ENCODE measurements around the gene NFIX.

Gene NFIX

GRCh38 chr19:13076787-13077186, 81.5 kb downstream of the NFIX start:
- no peaks in the 10 kb centered on the region for H3K36me3 ChIP-seq (ENCODE audit: control insufficient read depth, insufficient read depth, low read length)
- DNase-seq (ENCODE audit: extremely low read depth, insufficient read length): no peak
- no peak overlapping the region for H3K4me3 ChIP-seq (replicated peaks; ENCODE audit: low read depth, low read length)
- TF ChIP-seq, protein P1, sequence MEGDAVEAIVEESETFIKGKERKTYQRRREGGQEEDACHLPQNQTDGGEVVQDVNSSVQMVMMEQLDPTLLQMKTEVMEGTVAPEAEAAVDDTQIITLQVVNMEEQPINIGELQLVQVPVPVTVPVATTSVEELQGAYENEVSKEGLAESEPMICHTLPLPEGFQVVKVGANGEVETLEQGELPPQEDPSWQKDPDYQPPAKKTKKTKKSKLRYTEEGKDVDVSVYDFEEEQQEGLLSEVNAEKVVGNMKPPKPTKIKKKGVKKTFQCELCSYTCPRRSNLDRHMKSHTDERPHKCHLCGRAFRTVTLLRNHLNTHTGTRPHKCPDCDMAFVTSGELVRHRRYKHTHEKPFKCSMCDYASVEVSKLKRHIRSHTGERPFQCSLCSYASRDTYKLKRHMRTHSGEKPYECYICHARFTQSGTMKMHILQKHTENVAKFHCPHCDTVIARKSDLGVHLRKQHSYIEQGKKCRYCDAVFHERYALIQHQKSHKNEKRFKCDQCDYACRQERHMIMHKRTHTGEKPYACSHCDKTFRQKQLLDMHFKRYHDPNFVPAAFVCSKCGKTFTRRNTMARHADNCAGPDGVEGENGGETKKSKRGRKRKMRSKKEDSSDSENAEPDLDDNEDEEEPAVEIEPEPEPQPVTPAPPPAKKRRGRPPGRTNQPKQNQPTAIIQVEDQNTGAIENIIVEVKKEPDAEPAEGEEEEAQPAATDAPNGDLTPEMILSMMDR (IDR thresholded peaks at IDR 0.05; ENCODE audit: insufficient read depth, low read length, poor library complexity, severe bottlenecking): no peak
- H3K27me3 ChIP-seq (replicated peaks; ENCODE audit: control insufficient read depth, insufficient read depth, low read length): peaks cover 1% of the 10 kb centered on the region; the same call in 1 of the 2 replicates

- DNase-seq (ENCODE audit: extremely low read depth, insufficient read length): no peak
- Histone ChIP-seq H3K4me3 (replicated peaks; ENCODE audit: low read depth, low read length) (no peak overlapping the region), H3K27me3 (replicated peaks; ENCODE audit: control insufficient read depth, insufficient read depth, low read length) (peaks cover 1% of the 10 kb centered on the region; the same call in 1 of the 2 replicates), H3K36me3 (ENCODE audit: control insufficient read depth, insufficient read depth, low read length) (no peaks in the 10 kb centered on the region)
- TF ChIP-seq, protein P1 (IDR thresholded peaks at IDR 0.05; ENCODE audit: insufficient read depth, low read length, poor library complexity, severe bottlenecking): no peak
These were observed 82.0 kb downstream of the NFIX start for GRCh38 chr19:13077240-13077639.

- Histone ChIP-seq H3K27me3 (replicated peaks; ENCODE audit: control insufficient read depth, insufficient read depth, low read length) (peaks cover 3% of the 10 kb centered on the region; the same call in 1 of the 2 replicates), H3K4me3 (replicated peaks; ENCODE audit: low read depth, low read length) (no peak overlapping the region), H3K36me3 (ENCODE audit: control insufficient read depth, insufficient read depth, low read length) (no peaks in the 10 kb centered on the region)
- TF ChIP-seq, protein P1 (IDR thresholded peaks at IDR 0.05; ENCODE audit: insufficient read depth, low read length, poor library complexity, severe bottlenecking): no peak
- DNase-seq (ENCODE audit: extremely low read depth, insufficient read length): no peak
These were observed 83.1 kb downstream of the NFIX start for GRCh38 chr19:13078381-13078780.

GRCh38 chr19:13078897-13079541, 83.7 kb downstream of the NFIX start:
- no peak for DNase-seq (ENCODE audit: extremely low read depth, insufficient read length)
- Histone ChIP-seq H3K36me3 (ENCODE audit: control insufficient read depth, insufficient read depth, low read length) (no peaks in the 10 kb centered on the region), H3K4me3 (replicated peaks; ENCODE audit: low read depth, low read length) (no peak overlapping the region), H3K27me3 (replicated peaks; ENCODE audit: control insufficient read depth, insufficient read depth, low read length) (peaks cover 3% of the 10 kb centered on the region; the same call in 1 of the 2 replicates)
- TF ChIP-seq, protein P1 (IDR thresholded peaks at IDR 0.05; ENCODE audit: insufficient read depth, low read length, poor library complexity, severe bottlenecking): no peak

DNA sequence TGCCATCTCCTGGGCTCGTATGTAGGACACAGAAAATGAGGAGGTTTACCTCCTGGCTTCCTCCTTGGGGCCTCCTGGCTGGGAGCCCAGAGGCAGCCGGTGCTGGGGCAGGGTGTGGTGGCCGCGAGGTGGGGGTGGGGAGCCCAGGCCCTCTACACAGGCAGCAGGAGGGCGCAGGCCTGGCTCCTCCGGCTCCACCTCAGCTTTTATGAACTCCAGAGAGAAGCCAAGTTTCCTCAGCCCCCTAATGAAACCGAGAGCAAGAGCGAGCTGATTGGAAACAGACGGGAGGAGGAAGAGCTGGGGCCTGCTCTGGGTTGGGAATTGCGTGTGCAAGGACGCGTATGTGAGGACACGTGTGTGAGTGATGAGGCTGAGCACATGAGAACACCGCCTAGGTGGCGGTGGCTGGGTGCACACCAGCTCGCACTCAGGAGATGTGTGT, 84.3 kb downstream of the NFIX start:
- no peak for DNase-seq (ENCODE audit: extremely low read depth, insufficient read length)
- H3K4me3 ChIP-seq (replicated peaks; ENCODE audit: low read depth, low read length): no peak overlapping the region
- no peaks in the 10 kb centered on the region for H3K36me3 ChIP-seq (ENCODE audit: control insufficient read depth, insufficient read depth, low read length)
- TF ChIP-seq, protein P1 (IDR thresholded peaks at IDR 0.05; ENCODE audit: insufficient read depth, low read length, poor library complexity, severe bottlenecking): no peak
- peaks cover 3% of the 10 kb centered on the region; the same call in 1 of the 2 replicates for H3K27me3 ChIP-seq (replicated peaks; ENCODE audit: control insufficient read depth, insufficient read depth, low read length)

Measured in GM06990 (cell line).